ENCODE data around the gene SLC22A16.
"Not testable (repeated sequence)": the region's sequence is repeated elsewhere in the genome, so short reads cannot be mapped to it uniquely, and the experiment has no call there.

DNA sequence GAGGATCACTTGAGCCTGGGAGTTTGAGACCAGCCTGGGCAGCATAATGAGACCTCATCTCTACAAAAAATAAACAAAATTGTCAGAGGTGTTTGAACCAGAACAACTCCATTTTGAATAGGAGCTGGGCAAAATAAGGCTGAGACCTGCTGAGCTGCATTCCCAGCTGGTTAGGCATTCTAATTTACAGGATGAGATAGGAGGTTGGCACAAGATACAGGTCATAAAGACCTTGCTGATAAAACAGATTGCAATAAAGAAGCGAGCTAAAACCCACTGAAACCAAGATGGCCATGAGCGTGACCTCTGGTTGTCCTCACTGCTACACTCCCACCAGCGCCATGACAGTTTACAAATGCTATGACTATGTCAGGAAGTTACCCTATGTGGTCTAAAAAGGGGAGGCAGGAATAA lies 11.6 kb upstream of the SLC22A16 start:
- TF ChIP-seq, protein P1, sequence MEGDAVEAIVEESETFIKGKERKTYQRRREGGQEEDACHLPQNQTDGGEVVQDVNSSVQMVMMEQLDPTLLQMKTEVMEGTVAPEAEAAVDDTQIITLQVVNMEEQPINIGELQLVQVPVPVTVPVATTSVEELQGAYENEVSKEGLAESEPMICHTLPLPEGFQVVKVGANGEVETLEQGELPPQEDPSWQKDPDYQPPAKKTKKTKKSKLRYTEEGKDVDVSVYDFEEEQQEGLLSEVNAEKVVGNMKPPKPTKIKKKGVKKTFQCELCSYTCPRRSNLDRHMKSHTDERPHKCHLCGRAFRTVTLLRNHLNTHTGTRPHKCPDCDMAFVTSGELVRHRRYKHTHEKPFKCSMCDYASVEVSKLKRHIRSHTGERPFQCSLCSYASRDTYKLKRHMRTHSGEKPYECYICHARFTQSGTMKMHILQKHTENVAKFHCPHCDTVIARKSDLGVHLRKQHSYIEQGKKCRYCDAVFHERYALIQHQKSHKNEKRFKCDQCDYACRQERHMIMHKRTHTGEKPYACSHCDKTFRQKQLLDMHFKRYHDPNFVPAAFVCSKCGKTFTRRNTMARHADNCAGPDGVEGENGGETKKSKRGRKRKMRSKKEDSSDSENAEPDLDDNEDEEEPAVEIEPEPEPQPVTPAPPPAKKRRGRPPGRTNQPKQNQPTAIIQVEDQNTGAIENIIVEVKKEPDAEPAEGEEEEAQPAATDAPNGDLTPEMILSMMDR (IDR thresholded peaks at IDR 0.05 in 4 of 5, conservative IDR thresholded peaks at IDR 0.05 in 1 of 5), result not testable (repeated sequence)
- not testable (repeated sequence) for TF ChIP-seq POLR2A (IDR thresholded peaks at IDR 0.05)

Data from gastrocnemius medialis (tissue), 4 donors.